ENCODE measurements around the gene KIAA1549.
"Not testable (repeated sequence)": the region's sequence is repeated elsewhere in the genome, so short reads cannot be mapped to it uniquely, and the experiment has no call there.

The KIAA1549 gene

GRCh38 chr7:138843632-138844580, 137.3 kb downstream of the KIAA1549 start:
- DNase-seq, result no peak

- peak; percentile 50 for DNase-seq
Measured at GRCh38 chr7:138842111-138842510, 139.1 kb downstream of the KIAA1549 start.

- no peak for DNase-seq
Measured at GRCh38 chr7:138838166-138838565, 143.0 kb downstream of the KIAA1549 start.

- no peak for DNase-seq
Measured at GRCh38 chr7:138837627-138838026, 143.6 kb downstream of the KIAA1549 start.

- no peak for DNase-seq
Measured at GRCh38 chr7:138835087-138835486, 146.1 kb downstream of the KIAA1549 start.

- no peak for DNase-seq
Measured at GRCh38 chr7:138834583-138834982, 146.6 kb downstream of the KIAA1549 start.

GRCh38 chr7:138833596-138833995, 147.6 kb downstream of the KIAA1549 start:
- no peak for DNase-seq

- no peak for DNase-seq
Measured at GRCh38 chr7:138832966-138833365, 148.2 kb downstream of the KIAA1549 start.

GRCh38 chr7:138829335-138829734, 151.9 kb downstream of the KIAA1549 start:
- DNase-seq, result no peak

- no peak for DNase-seq
Measured at GRCh38 chr7:138828302-138828701, 152.9 kb downstream of the KIAA1549 start.

GRCh38 chr7:138825049-138825721, 156.0 kb downstream of the KIAA1549 start:
- DNase-seq, result no peak

- DNase-seq, result no peak
Measured at GRCh38 chr7:138822867-138823535, 158.2 kb downstream of the KIAA1549 start.

- DNase-seq, result no peak
Measured at GRCh38 chr7:138821912-138822311, 159.3 kb downstream of the KIAA1549 start.

GRCh38 chr7:138819625-138820024, 161.6 kb downstream of the KIAA1549 start:
- no peak for DNase-seq

- DNase-seq, result no peak
Measured at GRCh38 chr7:138816650-138817049, 164.5 kb downstream of the KIAA1549 start.

- DNase-seq, result no peak
Measured at GRCh38 chr7:138814816-138815332, 166.3 kb downstream of the KIAA1549 start.

- DNase-seq, result peak; percentile 13
Measured at GRCh38 chr7:138813945-138814344, 167.2 kb downstream of the KIAA1549 start.

GRCh38 chr7:138811327-138811726, 169.9 kb downstream of the KIAA1549 start:
- not testable (repeated sequence) for DNase-seq

- DNase-seq, result no peak
Measured at GRCh38 chr7:138809346-138809745, 171.8 kb downstream of the KIAA1549 start.

GRCh38 chr7:138804618-138805017, 176.6 kb downstream of the KIAA1549 start:
- no peak for DNase-seq

- DNase-seq, result no peak
Measured at GRCh38 chr7:138802706-138803105, 178.5 kb downstream of the KIAA1549 start.

GRCh38 chr7:138801256-138801655, 179.9 kb downstream of the KIAA1549 start:
- DNase-seq, result no peak

GRCh38 chr7:138799336-138800000, 181.7 kb downstream of the KIAA1549 start:
- no peak for DNase-seq
